KMS-11 (cell line): ENCODE measurements around the gene CGB5.

Experiments
- H2AFZ ChIP-seq: fragments of 200-600 bp; sonication (generic); 2 replicates; pipeline ENCODE4 v1.6.1; 2016; ENCODE audit warnings: antibody characterized with exemption, mixed run types, low read depth
- H3K27ac ChIP-seq: fragments of 200-600 bp; sonication (generic); 2 replicates; pipeline ENCODE4 v1.6.1; 2016; ENCODE audit warnings: mild to moderate bottlenecking, mixed run types
- H3K27me3 ChIP-seq: fragments of 200-600 bp; sonication (generic); 2 replicates; pipeline ENCODE4 v1.6.1; 2017; ENCODE audit warnings: mild to moderate bottlenecking, low read depth, mixed run types, moderate library complexity; ENCODE audit not compliant: insufficient read depth
- H3K36me3 ChIP-seq: fragments of 200-600 bp; sonication (generic); 2 replicates; pipeline ENCODE4 v1.6.1; 2017; ENCODE audit warnings: mild to moderate bottlenecking, mixed run types; ENCODE audit not compliant: insufficient read depth
- H3K4me1 ChIP-seq: fragments of 200-600 bp; sonication (generic); 2 replicates; pipeline ENCODE4 v1.6.1; 2016; ENCODE audit warnings: mild to moderate bottlenecking, low read depth, mixed run types; ENCODE audit not compliant: poor library complexity, severe bottlenecking
- H3K4me2 ChIP-seq: fragments of 200-600 bp; sonication (generic); 2 replicates; pipeline ENCODE4 v1.7.0; 2016; ENCODE audit warnings: mild to moderate bottlenecking, mixed run types
- H3K4me3 ChIP-seq: fragments of 200-600 bp; sonication (generic); IDR thresholded peaks from 2 replicates; pipeline ENCODE4 v1.6.1; 2017; ENCODE audit warnings: low read depth, low read length, mixed read lengths; ENCODE audit not compliant: insufficient read depth
- H3K79me2 ChIP-seq: fragments of 200-600 bp; sonication (generic); 2 replicates; pipeline ENCODE4 v1.6.1; 2016; ENCODE audit warnings: low read depth, mixed run types; ENCODE audit not compliant: insufficient read depth
- H3K9ac ChIP-seq: fragments of 200-600 bp; sonication (generic); 2 replicates; pipeline ENCODE4 v1.6.1; 2016; ENCODE audit warnings: mild to moderate bottlenecking, mixed run types
- H4K20me1 ChIP-seq: fragments of 200-600 bp; sonication (generic); 2 replicates; pipeline ENCODE4 v1.6.1; 2016; ENCODE audit warnings: mild to moderate bottlenecking, mixed run types; ENCODE audit not compliant: insufficient read depth
- CTCF ChIP-seq: fragments of 200-600 bp; sonication (generic); conservative IDR thresholded peaks from 2 replicates; pipeline ENCODE4 v1.6.1; 2017; ENCODE audit warnings: low read depth, mild to moderate bottlenecking, antibody characterized with exemption, low read length, moderate library complexity, mixed read lengths

Gene CGB5

GRCh38 chr19:49061445-49061844, 17.8 kb downstream of the CGB5 start:
- H3K4me2 ChIP-seq: no peak overlapping the region
- H3K4me3 ChIP-seq: no peak overlapping the region
- no peaks in the 10 kb centered on the region for H4K20me1 ChIP-seq
- no peak overlapping the region for H3K27ac ChIP-seq
- peaks cover 93% of the 10 kb centered on the region for H3K27me3 ChIP-seq
- no peak overlapping the region for H2AFZ ChIP-seq
- H3K4me1 ChIP-seq: peaks cover 5% of the 10 kb centered on the region
- H3K36me3 ChIP-seq: no peaks in the 10 kb centered on the region
- TF ChIP-seq CTCF: no peak
- no peak overlapping the region for H3K9ac ChIP-seq
- H3K79me2 ChIP-seq: no peaks in the 10 kb centered on the region

- Histone ChIP-seq H3K9ac (no peak overlapping the region), H2AFZ (no peak overlapping the region), H3K27ac (no peak overlapping the region), H3K79me2 (no peaks in the 10 kb centered on the region), H3K27me3 (peaks cover 92% of the 10 kb centered on the region), H3K4me2 (no peak overlapping the region), H3K36me3 (no peaks in the 10 kb centered on the region), H3K4me1 (no peaks in the 10 kb centered on the region), H3K4me3 (no peak overlapping the region), H4K20me1 (no peaks in the 10 kb centered on the region)
- no peak for TF ChIP-seq CTCF
Measured at GRCh38 chr19:49064029-49064629, 20.5 kb downstream of the CGB5 start.

GRCh38 chr19:49064768-49065611, 21.3 kb downstream of the CGB5 start, which contains the start of gene NTF4:
NTF4 (minus strand) TSS chr19:49064818; CDS start chr19:49061997, 2,821 bp downstream.
- peaks cover 94% of the 10 kb centered on the region for H3K27me3 ChIP-seq
- H3K27ac ChIP-seq: no peak within 1 kb of the TSS
- no peak within 1 kb of the TSS for H3K9ac ChIP-seq
- no peak for TF ChIP-seq CTCF
- H3K4me1 ChIP-seq: no peaks in the 10 kb centered on the region
- H3K4me3 ChIP-seq: no peak within 1 kb of the TSS
- no peaks in the 10 kb centered on the region for H4K20me1 ChIP-seq
- H2AFZ ChIP-seq: no peak within 1 kb of the TSS
- H3K36me3 ChIP-seq: no peaks in the 10 kb centered on the region
- H3K4me2 ChIP-seq: no peak within 1 kb of the TSS
- H3K79me2 ChIP-seq: no peaks in the 10 kb centered on the region

GRCh38 chr19:49065905-49066512, 22.4 kb downstream of the CGB5 start:
- Histone ChIP-seq H2AFZ (no peak overlapping the region), H3K9ac (no peak overlapping the region), H3K4me1 (no peaks in the 10 kb centered on the region), H3K27ac (no peak overlapping the region), H3K27me3 (peaks cover 92% of the 10 kb centered on the region), H3K79me2 (no peaks in the 10 kb centered on the region), H3K4me2 (no peak overlapping the region), H3K36me3 (no peaks in the 10 kb centered on the region), H3K4me3 (no peak overlapping the region), H4K20me1 (no peaks in the 10 kb centered on the region)
- no peak for TF ChIP-seq CTCF
